ENCODE results near the gene WDR5.

Gene WDR5

GRCh38 chr9:134132208-134132870 is 3.5 kb upstream of the WDR5 start:
- DNase-seq (ENCODE audit: low read depth), result no peak

DNA sequence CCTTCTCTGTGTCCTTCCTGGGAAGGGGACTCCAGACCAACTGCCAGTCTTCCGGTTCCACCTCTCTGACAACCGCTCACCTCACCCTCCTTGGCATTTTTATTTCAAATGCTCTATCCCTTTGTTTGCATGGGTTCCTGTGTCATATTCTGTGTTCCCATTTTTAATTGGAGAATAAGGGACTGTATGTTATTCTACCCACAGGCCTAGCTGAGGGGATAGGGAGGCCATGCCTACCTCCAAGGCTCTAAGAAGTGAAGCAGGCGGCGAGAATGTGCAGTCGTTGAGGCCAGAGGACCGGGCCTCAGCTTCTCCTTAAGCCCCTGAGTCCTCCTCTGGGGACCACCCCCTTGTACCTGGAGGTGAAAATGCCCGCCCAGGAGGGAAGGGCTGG is 936 bp upstream of the WDR5 start:
- no peak for DNase-seq (ENCODE audit: low read depth)

DNA sequence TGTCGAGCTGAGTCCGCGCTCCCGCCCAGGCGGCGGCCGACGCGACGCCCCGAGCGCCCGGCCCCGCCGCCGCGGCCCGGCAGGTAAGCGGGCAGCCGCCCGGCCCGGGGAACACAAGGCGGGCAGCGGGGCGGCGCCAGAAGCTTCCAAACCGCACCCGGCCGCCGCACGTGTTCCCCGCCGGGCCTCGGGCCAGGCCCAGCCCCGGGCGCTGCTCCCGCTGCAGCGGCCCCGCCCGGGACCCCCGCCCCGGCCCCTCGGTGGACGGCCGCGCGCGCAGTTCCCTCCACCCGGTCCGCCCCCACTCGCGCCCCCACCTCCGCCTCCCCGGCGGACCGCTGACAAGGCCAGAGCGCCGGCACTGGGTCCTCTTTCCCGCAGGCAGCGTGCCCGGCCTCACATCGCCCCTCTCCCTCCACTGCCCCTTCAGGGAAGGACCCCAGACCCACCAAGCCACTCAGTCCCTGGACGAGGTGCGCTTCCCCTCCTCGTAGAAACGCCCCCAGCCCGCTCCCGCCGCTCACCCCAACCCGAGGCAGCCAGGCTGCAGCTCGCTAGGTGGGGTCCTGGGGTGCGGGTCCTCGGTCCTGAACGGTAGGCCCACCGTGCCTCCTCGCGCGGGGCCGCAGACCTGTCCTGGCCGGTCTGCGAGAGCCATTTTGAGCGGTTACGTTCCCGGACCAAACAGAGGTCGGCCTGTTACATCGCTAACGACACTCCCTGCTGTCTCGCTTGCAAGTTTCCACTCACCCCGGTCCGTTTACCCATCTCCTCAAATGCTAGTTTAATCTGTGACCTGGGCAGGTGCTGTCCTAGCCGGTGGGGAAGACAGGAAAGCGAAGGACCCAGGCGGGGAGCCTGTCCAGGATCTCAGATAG is 475 bp downstream of the WDR5 start:
- DNase-seq (ENCODE audit: low read depth), result peak; percentile 9

DNA sequence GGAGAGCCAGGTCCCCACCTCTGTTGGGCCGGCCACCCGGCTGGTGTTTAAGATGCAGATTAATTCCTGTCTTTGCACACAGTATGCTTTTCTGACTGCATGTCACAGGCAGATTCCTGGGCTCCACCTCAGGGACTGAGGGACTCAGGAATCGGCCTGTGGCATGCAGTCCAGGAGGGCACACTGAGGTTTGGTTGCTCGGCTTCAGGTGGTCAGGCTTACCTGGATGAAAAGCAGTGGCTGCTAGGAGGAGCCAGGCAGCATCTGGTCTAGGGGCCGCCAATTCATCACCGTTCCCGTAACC is 1.1 kb downstream of the WDR5 start:
- DNase-seq (ENCODE audit: low read depth), result no peak

GRCh38 chr9:134138292-134138691 is 2.4 kb downstream of the WDR5 start:
- no peak for DNase-seq (ENCODE audit: low read depth)

- DNase-seq (ENCODE audit: low read depth), result no peak
Observed at GRCh38 chr9:134139081-134139480, 3.2 kb downstream of the WDR5 start.

- no peak for DNase-seq (ENCODE audit: low read depth)
Observed at GRCh38 chr9:134141906-134142305, 6.0 kb downstream of the WDR5 start.

GRCh38 chr9:134144801-134145200 is 8.9 kb downstream of the WDR5 start:
- DNase-seq (ENCODE audit: low read depth), result no peak

DNA sequence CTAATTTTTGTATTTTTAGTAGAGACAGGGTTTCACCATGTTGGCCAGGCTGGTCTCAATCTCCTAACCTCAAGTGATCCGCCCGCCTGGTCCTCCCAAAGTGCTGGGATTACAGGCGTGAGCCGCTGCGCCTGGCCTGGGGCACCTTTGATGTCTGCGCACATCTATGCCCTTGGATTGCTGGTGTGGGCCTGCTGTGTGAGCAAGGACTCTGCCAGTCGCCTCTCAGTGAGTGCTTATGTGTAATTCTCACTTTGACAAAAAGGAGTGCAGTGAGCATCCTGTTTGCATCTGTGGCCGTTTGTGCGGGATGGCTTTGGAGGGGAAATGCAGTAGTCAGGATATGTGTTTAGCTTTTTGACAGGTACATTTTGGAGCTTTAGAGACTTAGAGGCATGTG is 9.4 kb downstream of the WDR5 start:
- no peak for DNase-seq (ENCODE audit: low read depth)

DNA sequence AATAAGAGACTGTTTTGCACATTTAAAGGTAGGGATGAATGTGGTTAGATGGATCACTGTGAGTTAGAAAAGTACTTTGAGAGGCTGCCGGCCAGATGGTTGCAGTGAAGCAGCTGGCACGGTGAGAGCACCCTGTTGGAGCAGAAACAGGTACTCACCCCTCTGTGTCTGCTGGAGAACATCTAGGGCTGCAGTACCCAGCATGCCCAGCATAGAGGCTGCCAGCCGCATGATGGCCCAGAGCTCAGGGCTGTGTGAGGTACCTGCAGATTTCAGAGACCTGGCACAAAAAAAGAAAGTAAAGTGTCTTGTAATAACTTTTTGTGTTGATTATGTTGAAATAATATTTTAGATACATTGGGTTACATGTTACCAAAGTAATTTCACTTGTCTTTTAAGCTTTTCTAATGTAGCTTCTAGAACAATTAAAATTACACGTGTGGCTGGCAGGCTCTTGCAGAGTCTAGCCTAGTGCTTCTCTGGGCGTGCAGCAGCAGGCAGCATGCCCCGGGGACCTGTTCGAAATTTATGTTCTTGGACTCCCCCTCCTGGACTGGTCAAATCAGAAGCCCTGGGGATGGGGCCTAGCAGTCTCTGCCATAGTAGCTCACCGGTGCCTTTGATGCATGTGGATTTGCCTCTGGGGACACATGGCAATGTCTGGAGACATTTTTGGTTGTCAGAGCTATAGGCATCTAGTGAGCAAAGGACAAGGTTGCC is 11.1 kb downstream of the WDR5 start:
- no peak for DNase-seq (ENCODE audit: low read depth)

DNA sequence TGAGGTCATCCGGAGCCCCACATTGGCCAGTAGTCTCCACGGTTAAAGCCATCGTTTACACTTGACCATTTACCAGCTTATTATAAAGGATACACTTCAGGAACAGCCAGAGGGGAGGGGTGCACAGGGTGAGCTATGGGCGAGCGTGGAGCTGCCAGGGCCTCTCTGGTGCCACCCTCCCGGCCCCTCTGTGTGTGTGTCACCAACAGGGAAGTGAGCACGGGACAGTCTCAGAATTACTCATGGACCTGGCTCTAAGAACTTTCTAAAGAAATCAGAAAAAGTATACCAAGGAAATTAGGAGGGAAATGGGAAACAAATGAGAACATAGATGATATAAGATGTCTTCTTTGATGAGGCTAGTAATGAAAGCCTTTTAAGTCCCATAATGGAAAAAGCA is 13.5 kb downstream of the WDR5 start:
- DNase-seq (ENCODE audit: low read depth), result no peak

- DNase-seq (ENCODE audit: low read depth), result no peak
Observed at GRCh38 chr9:134150557-134151214, 14.8 kb downstream of the WDR5 start.

- no peak for DNase-seq (ENCODE audit: low read depth)
Observed at GRCh38 chr9:134152022-134152448, 16.2 kb downstream of the WDR5 start.

GRCh38 chr9:134152488-134152887 is 16.6 kb downstream of the WDR5 start:
- no peak for DNase-seq (ENCODE audit: low read depth)

GRCh38 chr9:134153450-134153849 is 17.6 kb downstream of the WDR5 start:
- DNase-seq (ENCODE audit: low read depth), result no peak

DNA sequence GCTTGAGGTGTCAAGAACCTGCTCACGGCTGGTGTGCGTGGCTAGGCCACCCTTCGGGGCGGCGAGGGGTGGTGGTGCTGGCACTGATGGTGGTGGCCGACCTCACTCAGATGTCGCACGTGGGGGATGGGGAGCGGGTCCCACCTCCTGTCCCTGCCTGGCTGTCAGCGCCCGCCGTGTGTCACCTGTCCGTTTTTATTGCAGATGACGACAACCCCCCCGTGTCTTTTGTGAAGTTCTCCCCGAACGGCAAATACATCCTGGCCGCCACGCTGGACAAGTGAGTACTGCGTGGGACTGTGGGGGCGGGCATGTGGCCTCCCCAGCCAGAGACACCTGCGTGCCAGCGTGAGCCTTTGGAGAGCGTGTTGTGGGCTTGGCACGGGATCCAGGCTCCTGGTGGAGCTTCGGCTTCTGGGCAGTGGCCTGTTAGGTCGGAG is 18.4 kb downstream of the WDR5 start:
- no peak for DNase-seq (ENCODE audit: low read depth)

GRCh38 chr9:134155812-134156377 is 20.0 kb downstream of the WDR5 start:
- DNase-seq (ENCODE audit: low read depth), result no peak

DNA sequence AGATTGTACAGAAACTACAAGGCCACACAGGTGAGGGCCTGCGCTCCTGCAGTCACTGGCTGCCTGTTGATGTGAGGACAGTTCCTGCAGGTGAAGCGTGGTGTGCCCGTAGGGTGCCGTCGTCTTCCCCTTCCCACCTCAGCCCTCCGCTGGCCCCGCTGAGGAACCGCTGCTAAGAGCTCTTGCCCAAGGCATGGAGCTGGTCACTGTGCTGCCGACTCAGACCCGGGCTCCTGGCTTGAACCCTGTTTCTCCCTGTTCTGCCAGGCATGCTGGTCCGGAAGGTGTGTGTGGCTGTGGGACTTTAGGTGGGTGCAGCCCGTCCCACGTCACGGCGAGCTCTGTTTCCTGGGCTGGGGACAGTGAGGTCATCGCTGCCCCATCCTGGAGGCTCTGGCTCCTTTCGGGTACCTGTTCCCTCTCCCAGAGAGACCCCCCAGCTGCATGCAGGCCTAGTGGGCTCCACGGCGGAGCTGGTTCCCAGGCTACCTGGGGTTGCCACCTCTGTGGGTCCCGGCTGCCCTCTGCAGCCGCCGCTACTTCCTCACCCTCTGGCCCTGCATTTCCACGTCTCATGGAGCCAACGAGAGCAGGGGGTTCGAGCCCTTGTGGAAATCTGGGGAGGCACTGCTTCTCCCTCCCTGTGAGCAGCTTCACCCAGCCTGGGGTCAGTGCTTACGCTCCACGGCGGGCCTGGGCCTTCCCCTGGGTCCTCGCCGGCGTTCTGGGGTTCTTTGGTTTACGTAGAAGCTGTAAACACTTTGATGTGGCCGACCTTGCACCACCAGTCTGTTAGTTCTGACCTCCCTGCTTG is 20.9 kb downstream of the WDR5 start:
- no peak for DNase-seq (ENCODE audit: low read depth)

- DNase-seq (ENCODE audit: low read depth), result no peak
Observed at GRCh38 chr9:134157378-134157885, 21.6 kb downstream of the WDR5 start.

DNA sequence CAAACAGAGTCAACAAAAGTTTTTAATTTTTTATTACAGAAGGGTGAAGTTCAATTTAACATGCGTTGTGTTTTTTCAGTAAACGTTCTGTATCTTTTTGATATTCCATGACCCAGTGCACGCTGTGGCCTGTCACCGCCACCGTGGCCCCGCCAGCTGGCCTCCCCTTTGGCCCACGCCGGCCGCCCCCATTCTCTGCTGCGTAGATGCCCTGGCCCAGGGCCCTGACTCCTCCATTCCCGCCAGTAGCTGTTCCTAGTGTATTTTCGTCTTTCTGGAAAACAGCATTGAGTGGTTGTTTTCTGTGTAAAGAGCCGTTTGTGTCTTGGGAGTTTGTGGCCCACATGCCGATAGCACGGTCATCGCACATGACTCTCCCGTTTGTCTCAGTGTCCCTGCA is 22.4 kb downstream of the WDR5 start:
- no peak for DNase-seq (ENCODE audit: low read depth)

GRCh38 chr9:134158753-134159392 is 23.0 kb downstream of the WDR5 start:
- DNase-seq (ENCODE audit: low read depth), result no peak

Data from CMK (cell line).